ENCODE data around the gene ZFYVE28.

ZFYVE28 gene

DNA sequence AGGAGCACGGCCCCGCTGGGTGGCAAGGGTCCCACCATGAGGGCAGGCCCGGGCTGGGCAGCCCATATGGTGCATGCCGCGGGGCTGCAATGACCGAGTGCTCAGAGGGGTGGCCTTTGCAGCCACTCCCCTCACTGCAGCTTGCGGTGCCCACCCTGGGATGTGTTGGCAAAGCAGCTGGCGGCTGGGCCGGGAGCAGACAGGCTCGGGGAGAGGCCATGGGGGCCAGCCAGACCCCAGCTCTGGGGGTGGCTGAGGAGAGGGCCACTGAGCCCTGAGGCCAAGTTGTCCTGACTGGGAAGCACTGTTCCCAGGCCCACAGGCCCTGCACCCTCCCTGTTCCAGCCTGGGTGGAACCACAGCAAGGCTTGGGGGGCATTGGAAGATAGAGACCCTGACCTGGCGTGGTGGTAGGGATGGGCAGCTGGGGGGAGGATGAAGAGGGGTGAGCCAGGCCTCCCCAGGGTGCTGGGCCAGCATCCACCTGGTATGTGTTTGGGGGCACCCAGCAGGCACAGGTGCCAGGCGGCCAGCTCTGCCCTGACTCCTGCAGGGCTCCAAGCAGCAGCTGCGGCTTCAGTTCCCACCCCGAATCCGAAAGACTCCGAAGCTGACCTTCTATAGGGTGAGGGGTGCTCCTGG, 32.1 kb upstream of the ZFYVE28 start:
- H3K4me3 ChIP-seq (ENCODE audit: low read depth, low read length), result no peak overlapping the region
- no peak for DNase-seq (ENCODE audit: low read depth, low spot score)
- in situ Hi-C loops (cut with HindIII; ENCODE audit: low sequenced_read_pairs), result no loop called here
- TF ChIP-seq, protein P1, sequence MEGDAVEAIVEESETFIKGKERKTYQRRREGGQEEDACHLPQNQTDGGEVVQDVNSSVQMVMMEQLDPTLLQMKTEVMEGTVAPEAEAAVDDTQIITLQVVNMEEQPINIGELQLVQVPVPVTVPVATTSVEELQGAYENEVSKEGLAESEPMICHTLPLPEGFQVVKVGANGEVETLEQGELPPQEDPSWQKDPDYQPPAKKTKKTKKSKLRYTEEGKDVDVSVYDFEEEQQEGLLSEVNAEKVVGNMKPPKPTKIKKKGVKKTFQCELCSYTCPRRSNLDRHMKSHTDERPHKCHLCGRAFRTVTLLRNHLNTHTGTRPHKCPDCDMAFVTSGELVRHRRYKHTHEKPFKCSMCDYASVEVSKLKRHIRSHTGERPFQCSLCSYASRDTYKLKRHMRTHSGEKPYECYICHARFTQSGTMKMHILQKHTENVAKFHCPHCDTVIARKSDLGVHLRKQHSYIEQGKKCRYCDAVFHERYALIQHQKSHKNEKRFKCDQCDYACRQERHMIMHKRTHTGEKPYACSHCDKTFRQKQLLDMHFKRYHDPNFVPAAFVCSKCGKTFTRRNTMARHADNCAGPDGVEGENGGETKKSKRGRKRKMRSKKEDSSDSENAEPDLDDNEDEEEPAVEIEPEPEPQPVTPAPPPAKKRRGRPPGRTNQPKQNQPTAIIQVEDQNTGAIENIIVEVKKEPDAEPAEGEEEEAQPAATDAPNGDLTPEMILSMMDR (IDR thresholded peaks at IDR 0.05; ENCODE audit: low read depth, low read length), result no peak

DNA sequence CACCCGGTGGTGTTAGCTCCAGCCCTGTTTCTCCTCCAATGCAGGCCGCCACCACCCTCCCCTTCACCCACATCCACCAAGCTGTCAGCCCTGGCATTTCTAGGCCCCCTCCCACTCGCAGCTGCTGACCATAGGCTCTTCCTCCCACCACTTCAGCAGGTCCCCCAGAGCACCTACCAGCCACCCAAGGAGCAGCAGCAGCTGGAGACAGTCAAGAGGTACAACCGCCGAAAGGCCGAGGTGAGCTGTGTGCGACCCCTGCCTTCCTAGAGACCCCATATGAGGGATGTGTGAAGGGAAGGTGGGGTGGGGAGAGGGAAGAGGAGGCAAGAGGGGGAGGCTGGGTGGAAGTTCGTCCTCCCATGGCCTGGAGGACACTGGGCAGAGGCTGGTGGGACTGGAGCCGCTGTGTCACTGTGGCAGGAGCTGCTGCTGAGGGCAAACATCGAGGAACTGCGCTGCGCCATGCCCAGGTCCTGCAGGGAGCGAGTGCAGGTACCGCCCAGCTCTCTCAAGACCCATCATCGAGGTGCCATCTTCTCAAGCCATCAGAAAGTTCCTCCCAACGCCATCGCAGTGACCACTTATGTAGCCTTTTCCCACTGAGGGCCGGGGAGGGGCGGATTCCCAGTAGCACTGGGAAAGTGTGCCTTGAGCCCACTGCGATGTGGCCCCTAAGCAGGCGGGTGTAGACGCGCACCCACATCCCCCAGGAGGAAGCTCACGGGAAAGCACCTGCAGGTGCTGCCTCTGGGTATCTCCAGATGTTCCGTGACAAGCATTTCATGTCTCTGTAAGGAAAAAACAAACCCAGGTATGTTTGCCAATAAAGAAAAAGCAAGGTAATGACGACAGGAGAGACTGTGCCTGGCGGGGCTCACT, 31.3 kb upstream of the ZFYVE28 start:
- no peak overlapping the region for H3K4me3 ChIP-seq (ENCODE audit: low read depth, low read length)
- DNase-seq (ENCODE audit: low read depth, low spot score), result no peak
- in situ Hi-C loops (cut with HindIII; ENCODE audit: low sequenced_read_pairs), result no loop called here
- TF ChIP-seq, protein P1 (IDR thresholded peaks at IDR 0.05; ENCODE audit: low read depth, low read length), result no peak

DNA sequence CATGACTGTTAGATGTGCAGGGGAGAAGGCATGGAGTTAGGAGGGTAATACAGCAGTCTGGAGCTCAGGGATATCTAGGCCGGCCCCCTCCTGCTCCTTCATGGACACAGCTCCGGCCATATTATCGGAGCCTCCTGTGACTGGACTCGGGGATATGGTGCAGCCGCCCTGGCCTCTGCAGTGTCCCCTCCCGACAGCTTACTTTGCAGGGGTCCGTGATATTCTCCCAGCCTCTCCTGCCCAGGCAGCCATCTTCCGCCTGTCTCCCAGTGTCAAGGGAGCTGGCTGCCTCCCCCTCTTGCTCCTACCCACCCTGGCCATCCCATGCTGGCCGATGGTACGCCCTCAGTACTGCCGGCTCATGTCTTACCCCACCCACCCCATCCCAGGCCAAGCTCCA, 30.6 kb upstream of the ZFYVE28 start:
- H3K4me3 ChIP-seq (ENCODE audit: low read depth, low read length), result no peak overlapping the region
- no peak for DNase-seq (ENCODE audit: low read depth, low spot score)
- TF ChIP-seq, protein P1 (IDR thresholded peaks at IDR 0.05; ENCODE audit: low read depth, low read length), result no peak
- in situ Hi-C loops (cut with HindIII; ENCODE audit: low sequenced_read_pairs), result no loop called here

DNA sequence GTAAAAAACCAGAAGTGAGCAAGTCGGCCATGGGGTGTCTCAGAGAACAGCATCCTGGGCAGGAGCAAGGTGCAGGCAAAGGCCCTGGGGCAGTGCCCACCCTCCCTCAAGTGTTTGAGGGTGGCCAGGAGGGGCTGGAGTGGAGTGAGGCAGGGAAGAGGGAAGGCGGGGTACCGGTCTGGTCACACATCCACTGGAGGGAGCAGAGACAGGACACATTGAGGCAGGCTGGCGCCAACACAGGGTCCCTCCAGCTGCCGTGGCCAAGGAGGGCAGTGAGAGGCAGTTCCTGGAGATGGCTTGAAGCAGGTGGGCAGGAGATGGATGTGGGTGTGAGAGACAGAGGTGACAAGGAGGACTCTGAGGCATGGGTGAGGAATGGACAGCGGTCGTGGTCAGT, 30.1 kb upstream of the ZFYVE28 start:
- no peak overlapping the region for H3K4me3 ChIP-seq (ENCODE audit: low read depth, low read length)
- no peak for DNase-seq (ENCODE audit: low read depth, low spot score)
- TF ChIP-seq, protein P1 (IDR thresholded peaks at IDR 0.05; ENCODE audit: low read depth, low read length), result no peak
- in situ Hi-C loops (cut with HindIII; ENCODE audit: low sequenced_read_pairs), result no loop called here

DNA sequence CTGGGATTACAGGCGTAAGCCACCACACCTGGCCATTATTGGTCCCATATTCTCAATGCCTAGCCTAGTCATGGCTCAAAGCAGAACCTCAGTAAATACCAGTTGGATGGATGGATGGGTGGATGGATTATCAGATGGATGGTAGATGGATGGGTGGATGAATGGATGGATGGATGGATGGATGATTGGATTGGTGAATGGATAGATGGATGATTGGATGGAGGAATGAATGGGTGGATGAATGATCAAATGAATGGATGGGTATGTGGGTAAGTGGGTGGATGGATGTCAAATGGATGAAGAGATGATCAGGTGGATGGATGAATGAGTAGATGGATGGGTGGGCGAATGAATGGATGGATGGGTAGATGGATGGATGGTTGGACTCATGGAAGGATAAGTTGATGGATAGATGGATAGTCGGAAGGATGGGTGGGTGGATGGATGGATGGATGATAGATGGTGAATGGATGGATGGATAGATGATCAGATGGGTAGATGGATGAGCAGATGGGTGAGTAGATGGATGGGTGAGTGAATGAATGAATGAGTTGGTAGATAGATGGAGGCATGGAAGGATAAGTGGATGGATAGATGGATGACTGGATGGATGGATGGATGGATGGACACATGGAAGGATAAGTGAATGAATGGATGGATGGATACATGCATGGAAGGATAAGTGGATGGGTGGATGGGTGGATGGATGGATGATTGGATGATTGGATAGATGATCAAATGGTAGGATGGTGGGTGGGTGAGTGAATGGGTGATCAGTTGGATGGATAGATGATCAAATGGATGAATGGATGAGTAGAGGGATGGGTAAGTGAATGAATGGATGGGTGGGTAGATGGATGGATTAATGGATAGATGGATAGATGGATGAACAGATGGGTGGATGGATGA, 28.5 kb upstream of the ZFYVE28 start:
- DNase-seq (ENCODE audit: low read depth, low spot score), result no peak
- TF ChIP-seq, protein P1 (IDR thresholded peaks at IDR 0.05; ENCODE audit: low read depth, low read length), result no peak
- in situ Hi-C loops (cut with HindIII; ENCODE audit: low sequenced_read_pairs), result no loop called here
- no peak overlapping the region for H3K4me3 ChIP-seq (ENCODE audit: low read depth, low read length)

DNA sequence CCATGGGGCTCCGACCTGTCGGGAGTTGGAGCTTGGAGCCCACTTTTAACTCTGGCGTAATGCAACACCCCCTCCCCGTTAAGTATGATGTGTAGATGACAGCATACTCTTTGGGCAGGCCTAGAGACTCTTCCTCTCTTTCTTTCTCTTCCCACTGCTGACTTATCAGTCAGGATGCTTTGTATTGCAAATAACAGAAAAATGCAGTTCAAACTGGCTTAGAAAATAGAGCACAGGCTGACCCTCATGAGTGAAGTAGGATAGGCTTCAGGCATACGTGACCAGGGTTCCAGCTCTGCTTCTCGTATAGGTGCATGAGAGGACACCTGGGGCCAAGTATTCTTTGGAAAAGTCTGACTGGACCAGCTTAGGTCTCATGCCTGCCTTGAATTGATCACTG, 27.1 kb upstream of the ZFYVE28 start:
- TF ChIP-seq, protein P1 (IDR thresholded peaks at IDR 0.05; ENCODE audit: low read depth, low read length), result no peak
- no peak overlapping the region for H3K4me3 ChIP-seq (ENCODE audit: low read depth, low read length)
- in situ Hi-C loops (cut with HindIII; ENCODE audit: low sequenced_read_pairs), result no loop called here
- DNase-seq (ENCODE audit: low read depth, low spot score), result no peak
